OCI-M1 (cell line): ENCODE data around the gene UBE2Z.
"Not testable (repeated sequence)": the region's sequence is repeated elsewhere in the genome, so short reads cannot be mapped to it uniquely, and the experiment has no call there.

Experiments used
- DNase-seq: peaks from one replicate; lab custom pipeline; 2025; lab: John Stamatoyannopoulos, UW

The UBE2Z gene

DNA sequence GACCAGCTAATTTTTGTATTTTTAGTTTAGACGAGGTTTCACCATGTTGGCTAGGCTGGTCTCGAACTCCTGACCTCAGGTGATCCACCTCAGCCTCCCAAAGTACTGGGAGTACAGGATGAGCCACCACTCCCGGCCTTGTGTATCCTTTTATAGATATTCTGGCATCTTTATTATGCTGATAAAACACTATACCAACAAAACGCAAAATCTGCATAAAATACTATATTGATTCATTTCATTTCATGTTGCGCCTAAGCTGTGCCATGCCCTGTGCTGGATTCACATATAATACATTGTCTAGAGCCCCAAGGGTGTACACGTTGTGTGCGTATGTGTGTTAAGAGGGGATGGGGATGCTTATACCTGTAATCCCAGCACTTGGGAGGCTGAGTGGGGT, 3.8 kb upstream of the UBE2Z start:
- no peak for DNase-seq

DNA sequence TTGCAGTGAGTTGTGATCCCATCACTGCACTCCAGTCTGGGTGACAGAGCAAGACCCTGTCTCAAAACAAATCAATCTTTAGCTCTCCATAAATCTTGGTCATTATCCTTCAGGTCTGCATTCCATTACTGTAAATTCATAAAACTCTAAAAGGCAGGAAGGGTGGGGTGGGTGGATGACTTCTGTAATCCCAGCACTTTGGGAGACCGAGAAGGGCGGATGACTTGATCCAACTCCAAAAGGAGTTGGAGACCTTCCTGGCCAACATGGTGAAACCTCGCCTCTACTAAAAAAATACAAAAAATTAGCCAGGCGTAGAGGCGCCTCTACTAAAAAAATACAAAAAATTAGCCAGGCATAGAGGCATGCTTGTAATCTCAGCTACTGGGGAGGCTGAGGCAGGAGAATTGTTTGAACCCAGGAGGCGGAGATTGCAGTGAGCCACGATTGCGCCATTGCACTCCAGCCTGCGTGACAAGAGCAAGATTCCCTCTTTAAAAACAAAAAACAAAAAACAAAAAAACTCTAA, 2.2 kb upstream of the UBE2Z start:
- no peak for DNase-seq

DNA sequence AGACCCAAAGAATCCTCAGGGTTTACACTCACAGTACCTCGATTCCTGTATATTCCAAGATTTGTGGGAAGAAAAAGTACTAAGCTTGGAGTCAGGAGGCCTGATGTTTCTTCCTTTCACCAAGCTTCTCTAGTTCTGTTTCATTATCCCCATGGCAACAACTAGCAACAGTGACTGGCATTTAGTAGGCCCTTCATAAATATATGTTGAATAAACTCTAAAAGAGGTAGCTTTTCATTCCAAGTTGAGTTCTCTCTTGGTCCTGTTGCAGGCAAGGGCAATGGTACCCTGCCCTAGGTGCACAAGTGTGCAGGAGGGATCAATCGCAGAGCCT, 527 bp upstream of the UBE2Z start:
- no peak for DNase-seq

DNA sequence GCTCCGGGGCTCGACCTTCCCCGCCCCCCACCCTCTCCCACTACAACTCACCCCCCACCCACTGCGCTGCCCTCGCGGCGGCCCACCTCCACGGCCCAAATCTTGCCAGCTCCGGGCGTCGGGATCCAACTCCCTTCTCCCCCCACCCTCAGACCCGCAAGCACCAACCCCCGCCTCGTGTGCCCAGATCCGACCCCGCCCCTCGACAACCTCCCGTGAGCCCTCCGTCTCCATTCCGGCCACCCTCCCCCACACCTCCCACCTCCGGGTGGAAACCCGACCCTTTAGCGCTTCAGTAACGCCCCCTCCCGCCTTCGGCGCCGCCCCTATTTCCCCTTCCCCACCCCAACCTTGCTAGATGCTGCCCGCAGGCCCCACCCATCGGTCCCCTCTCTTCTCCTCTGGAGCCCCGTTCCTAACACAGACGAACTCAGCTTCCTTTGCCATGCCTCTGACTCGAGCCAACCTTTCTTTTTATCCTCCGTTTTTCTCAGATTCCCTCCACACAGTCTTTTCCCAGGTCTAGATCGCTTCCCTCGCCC, 717 bp downstream of the UBE2Z start:
- DNase-seq = peak; percentile 91

DNA sequence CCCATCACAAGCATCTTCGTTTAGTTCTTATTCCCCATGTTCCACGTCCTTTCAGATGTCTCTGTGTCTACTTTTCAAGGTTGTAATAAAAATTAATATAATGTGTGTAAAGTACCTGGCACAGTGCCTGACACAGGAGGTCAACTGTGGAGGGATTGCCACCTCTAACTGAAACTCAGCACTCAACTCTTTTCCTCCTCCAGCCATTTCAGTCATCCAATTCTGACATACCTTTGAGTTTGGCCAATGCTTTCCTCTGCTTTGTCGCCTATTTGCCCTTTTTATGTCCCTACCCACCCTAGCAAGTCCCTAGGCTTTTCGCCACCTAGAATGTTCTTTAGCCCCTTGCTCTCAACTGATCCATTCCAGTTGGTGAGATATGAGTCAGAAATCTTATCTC, 1.6 kb downstream of the UBE2Z start:
- DNase-seq = no peak

DNA sequence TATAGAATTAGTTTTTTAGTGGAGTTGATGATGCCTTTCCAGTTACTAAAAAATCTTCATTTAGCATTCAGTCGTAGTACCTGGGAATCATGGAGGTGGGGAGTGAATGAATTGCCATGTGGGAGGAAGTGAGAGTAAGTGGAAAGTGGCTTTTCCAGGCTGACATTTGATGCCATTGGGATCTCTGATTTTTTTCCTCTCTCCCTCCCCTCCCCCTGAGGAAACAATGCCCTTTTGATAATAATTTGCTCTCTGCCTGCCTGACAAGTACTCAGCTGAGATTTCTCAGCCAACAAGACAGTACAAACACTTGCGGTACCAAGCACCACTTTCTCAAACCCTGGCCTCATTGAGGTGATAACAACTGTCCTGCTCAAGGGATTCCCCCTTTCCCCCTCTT, 2.2 kb downstream of the UBE2Z start:
- DNase-seq = no peak

DNA sequence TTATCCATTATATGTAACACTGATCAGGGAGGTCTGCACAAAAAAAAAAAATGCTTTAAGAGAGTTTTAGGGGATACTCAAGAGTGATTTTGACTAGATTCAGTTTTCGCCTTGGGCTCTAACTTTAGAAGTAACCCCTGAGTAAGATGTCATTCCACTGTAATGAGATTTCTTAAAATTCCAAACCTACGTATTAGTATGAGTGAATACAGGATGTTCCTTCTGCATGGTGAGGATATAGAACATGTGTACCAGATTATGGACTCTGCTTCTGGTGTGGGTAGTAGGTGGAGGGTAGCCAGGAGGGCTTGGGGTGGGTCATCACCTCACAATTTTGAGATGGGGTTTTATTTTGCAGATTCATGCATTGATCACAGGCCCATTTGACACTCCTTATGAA, 4.3 kb downstream of the UBE2Z start:
- DNase-seq = no peak

DNA sequence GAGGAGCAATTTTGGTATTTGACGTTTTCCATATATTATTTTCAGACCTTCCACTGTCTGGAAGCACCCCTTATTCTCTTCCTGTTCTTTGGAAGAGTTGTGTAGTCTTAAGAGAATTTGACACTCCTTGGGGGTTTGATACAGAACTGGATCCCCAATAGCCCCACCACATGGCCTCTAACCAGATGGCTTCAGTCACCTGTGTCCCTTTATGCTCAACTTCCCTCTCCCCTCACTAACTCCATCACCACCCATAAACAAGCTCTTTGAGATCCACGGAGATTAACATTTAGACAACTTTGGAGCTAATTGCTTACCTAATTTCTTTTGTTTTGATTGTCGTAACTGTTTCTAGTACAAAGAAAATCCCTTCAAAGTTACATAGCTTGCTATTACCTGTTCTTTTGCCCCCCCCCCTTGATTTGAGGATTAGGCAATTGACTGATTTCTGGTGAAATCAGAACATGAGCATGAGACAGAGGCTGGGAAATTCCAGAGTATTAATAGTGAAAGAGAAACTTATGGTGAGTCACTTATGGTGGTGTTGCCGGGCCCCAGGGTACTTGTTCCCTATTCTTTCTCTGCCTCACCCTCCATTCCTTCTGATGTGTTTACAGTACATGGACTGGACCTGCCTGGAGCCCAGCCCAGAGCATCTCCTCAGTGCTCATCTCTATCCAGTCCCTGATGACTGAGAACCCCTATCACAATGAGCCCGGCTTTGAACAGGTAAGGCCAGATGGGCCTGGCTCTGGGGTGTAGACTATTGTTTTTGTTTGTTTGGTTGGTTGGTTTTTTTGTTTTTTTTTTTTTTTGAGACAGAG, 7.5 kb downstream of the UBE2Z start:
- peak; percentile 33 for DNase-seq

DNA sequence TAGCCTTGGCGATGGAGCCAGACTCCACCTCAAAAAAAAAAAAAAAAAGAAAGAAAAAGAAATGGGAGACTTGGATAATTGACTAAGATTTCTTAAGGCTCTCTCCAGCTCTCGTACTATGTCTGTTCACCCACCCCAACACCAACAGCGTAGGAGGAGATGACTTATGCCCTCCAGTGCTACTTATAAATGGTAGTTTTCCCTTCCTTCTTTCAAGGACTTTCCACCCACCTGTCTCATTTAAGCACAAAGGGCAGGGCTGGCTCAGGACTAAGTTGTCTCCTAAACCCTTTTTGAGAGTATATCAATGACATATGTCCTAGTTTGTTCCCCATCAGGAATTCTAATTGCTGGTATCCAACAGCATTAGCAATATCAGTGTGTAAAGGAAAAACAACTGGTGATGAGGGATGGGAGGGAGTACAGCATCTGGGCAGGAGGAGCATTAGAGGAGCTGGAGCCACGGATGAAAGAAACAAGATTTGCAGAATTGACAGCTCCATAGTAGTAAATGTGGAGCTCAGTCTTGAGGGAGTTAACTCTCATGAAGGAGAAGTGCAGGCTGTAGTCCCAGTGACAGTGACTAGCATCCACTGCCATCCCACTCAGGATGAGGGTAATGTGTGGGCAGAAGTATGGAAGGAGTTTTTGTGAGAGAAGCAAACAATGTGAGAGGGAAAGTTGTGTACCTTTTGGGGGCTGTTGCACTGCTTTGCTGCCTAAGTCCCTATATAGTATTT, 17.2 kb downstream of the UBE2Z start:
- DNase-seq = no peak

DNA sequence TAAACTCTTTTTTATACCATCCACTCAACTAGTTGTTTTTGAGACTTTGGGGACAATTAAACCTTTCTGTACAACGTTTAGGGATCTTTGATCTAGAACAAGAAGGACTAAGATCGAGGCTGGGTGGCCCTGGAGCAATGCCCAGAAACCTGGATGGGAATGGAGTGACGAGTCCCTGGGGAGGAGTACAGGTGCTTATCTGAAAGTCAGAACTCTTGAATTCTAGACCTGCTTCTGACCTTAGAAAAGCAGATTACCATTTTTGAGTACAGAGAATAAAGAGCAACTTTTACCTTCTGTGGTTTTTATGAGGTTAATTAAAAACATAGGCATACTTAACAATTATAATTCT, 17.8 kb downstream of the UBE2Z start:
- no peak for DNase-seq

DNA sequence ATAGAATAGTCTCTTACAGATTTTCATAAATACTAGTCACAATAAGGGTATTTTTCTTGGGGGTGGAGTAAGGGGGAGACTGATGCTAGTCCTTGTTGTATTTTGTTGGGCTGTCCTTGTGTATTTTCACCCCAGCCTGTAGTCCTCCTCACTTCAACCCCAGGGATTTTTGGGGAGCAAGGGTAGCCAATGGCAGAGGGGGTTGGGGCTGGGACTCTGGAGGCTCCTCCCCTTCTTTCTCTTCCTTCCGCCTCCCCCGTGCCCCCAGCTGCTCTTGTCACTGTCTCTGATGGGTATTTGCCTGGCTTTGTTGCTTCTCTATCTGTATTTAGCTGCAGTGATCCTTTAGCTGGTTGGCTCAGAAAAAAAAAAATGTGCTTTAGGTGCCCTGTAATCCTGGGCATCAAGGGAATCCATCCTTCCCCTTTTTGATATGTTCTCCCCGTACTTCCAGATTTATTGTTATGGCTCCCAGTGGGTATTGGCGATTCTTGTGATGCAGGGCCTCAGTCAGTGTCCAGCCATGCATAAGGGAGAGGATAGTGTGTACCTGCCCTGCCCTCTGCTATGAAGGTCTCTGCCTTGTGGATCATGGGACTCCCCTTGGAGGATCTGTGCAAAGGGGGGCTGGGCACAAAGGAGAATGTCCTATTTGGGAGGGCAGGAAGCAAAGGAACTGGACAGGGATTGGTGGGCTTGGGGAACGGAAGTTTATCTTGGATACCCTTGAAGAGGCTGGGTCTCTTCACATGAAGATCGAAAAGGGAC, 20.0 kb downstream of the UBE2Z start:
- DNase-seq = no peak

DNA sequence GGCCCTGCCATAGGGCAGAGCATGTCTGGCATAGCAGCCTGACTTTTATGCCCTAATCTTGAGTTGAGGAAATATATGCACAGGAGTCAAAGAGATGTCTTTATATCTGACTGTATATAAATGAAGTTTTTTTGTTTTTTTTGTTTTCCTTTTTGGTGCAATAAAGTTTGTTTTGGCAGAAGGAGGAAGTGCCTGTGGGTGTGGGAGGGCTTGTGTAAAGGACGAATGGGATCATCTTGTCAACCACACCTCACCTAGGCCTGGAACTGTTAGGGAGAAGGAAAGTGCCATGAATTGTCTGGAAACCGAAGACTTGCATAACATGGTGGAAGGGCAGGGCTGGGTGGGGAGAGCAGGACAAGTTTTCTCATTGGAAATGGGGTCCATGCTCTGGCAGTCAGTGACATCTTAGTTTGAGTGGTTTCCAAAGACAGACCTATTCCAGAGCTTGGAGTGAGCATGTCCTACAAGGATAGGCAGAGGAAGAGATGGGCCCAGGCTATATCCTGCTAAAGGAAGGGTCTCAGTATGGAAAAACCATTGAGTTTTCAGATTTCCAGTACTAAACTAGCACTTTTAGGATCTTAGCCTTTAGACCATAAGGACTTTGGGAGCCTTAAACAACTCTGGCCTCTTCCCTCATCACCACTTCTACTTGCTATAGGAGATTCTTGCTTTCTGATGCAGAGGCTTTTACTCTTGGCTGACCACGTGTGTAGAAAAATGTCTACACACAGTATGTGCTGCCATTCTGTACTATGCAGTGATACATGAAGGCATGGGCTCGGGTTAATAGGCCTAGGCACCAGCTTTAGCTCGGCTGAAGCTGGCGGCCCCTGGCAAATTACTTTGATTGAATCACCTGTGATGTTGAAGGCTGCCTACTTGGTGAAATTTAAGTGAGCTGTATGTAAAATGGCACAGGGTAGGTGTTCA, 20.9 kb downstream of the UBE2Z start:
- no peak for DNase-seq

DNA sequence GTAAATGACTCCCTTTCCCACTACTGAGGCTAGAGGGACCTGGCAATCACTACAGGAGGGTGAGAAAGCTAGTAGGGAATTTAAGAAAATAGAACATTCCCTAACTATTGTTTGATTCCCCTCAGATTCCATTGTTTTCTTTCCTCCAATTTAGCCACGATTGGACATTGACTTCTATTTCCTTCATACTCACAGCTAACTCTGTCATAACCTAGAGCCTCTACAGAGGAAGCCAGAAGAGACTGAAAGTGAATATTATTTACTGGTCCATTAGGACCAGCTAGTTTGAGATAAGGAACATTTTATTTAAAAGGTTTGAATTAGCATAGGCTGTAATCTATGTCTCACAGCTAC, 21.6 kb downstream of the UBE2Z start:
- no peak for DNase-seq

DNA sequence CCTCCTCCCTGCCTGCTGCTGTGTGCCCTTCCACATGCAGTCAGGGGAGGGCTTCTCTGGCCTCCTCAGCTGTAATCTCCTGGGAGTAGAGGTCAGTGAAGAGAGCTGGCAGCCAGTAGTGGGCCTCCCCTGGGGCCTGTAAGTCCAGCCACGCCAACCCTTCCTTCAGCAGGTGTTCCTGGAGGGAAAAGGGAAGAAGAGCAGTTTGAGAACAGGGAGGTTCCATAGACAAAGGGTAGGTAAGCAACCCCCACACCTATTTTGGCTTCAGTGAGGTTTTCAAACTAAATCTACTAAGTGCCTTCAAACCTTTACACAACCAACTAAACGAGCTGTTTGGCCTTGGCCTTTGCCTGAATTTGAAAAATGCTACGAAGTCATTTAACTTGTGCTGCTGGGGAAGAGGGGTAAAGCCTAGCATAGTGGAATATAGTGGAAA, 22.2 kb downstream of the UBE2Z start:
- DNase-seq = no peak

DNA sequence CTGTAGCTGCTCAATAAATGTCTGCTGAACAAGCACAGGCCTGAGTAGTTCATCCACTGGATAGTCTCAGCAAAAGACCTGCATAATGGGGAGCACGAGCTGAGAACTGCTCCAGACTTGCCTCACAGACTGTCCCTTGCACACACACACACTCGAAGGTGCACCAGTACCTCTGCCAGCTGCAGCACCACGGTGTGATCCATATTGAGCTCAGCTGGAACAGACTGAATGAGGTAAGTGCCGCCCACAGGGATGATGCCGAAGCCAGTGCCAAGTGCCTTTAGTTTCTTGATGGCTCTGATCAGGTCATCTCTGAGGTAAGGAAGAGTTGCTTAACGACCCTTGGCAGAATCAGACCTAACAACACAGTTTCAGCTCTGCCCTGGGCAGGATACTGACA, 24.8 kb downstream of the UBE2Z start:
- no peak for DNase-seq

DNA sequence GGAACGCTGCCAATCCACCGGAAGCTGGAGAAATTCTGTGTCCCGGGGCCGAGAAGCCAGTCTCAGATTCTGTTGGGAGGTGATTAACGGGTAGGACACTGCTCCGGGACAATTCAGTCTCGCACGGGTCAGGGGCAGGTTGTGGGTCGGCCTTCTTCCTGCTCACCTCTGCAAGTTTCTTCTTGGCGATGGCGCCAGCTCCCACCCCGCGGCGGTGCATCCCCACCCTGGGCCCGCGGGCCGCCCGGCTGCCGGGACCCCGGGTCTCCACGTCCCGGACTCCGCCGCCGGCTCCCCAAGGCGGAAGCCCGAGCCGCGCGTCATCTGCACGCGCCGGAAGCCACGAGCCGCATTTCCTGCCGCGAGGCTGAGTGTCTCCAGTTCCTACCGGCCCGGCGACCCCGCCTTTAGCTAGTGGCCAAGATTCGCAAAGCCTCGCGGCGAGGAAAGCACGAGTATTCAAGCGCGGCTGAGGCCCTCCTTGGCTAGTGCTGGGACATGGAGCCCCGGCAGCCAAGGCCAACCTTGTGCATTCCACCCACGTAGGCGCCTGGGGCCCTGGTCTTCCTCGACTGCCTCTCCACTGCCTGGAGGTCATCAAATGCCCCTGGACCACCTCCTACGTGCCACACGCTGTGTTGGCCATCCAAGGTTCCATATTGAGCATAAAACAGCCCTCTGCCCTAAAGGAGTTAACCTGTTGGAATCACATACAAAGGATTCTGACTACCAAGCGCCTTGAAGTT, 36.5 kb downstream of the UBE2Z start, which contains the start of gene SNF8:
Gene SNF8 (minus strand): TSS at position 328 of the 746 bp plus-strand sequence. CDS start 108 bp downstream, at position 220.
- peak; percentile 94 for DNase-seq

DNA sequence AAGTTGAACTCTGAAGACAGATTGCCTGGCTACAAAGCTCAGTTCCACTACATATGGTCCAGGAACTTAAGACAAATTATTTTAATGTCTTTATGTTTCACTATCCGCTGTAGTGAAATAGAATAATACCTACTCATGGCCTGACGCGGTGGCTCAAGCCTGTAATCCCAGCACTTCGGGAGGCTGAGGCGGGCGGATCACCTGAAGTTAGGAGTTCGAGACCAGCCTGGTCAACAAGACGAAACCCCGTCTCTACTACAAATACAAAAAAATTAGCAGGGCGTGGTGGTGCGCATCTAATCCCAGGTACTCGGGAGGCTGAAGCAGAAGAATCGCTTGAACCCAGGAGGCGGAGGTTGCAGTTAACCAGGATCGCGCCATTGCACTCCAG, 37.0 kb downstream of the UBE2Z start:
- DNase-seq = not testable (repeated sequence)

DNA sequence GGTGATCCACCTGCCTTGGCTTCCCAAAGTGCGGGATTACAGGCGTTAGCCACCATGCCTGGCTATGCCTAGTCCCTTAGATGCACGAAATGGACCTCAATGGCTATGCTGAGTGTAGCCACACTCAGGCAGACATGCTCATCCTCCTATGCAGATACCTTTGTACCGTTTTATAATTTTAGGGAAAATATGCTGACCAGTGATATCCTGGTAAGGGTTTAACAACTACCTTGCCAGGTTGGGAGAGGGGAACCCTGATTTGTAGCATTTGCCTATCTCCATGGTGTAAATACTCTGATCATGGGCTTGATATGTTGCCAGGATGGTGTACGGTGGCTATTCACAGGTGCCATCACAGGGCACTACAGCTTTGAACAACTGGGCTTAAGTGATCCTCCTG, 43.4 kb downstream of the UBE2Z start:
- no peak for DNase-seq

DNA sequence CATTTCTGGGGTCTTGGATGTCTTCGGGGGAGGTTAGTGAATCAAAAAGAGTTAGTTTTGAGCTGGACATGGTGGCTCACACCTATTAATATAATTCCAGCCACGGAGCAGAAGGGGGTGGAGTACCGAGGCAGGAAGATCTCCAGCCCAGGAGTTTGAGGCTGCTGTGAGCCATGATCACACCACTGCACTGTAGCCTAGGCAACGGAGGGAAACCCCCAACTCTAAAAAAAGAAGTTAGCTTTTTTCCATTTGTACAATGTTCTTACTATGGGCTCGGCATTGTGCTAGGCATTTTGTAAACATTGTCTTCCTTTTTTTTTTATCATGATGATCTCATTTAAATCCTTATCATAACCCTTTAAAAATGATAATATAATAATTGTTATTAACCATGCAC, 44.7 kb downstream of the UBE2Z start:
- no peak for DNase-seq

DNA sequence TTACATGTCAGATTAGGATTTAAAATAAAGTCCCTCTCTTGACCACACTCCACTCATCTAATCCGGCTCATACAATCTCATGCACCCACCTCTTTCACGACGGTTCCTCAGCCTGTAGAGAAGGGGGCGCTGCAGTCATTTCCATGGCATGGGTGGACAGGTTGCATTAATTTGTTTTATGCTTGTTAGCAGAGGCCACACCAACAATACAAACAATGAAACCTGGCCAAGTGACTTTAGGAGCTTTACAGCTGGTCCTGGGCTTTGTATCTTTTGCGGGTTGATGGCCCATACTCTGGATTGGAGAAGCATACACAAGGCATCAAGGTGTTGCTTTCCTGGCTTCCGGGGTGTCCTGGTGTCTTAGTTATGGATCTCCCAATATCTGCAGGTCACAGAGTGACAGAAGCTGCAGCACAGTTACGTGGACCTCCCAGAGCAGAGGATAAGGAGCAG, 46.1 kb downstream of the UBE2Z start:
- DNase-seq = peak; percentile 79
